Common myeloid progenitor, CD34-positive (primary cell): ENCODE measurements around the gene ATXN7L1.

Experiments used
- CTCF ChIA-PET: fragments of 350-600 bp; sonication (Branson Sonifier 250); formaldehyde crosslinking; loops from one replicate; lab custom pipeline; 2021; ENCODE audit warnings: antibody characterized with exemption; lab: Charles Lee
- POLR2A ChIA-PET: fragments of 350-600 bp; sonication (Branson Sonifier 250); formaldehyde crosslinking; loops from one replicate; lab custom pipeline; 2021; ENCODE audit warnings: antibody characterized with exemption; lab: Charles Lee
- DNase-seq, 3 donors: peaks; one replicate each; pipeline versions ENCODE4 v3.0.0 to v3.0.0-alpha.2; 2013
- H3K27ac ChIP-seq, 2 experiments: 1 replicate in 1 of 2; 2 replicates in 1 of 2; pipeline ENCODE4 v1.7.0; 2013; ENCODE audit warnings: inconsistent platforms in 2 of 2, low read length in 2 of 2, mild to moderate bottlenecking in 2 of 2, low read depth in 1 of 2, moderate library complexity in 1 of 2; ENCODE audit not compliant: severe bottlenecking in 2 of 2, insufficient read depth in 1 of 2, poor library complexity in 1 of 2
- H3K27me3 ChIP-seq, 5 experiments: replicated peaks in 2 of 5; 1 replicate in 3 of 5; 2 replicates in 2 of 5; pipeline versions ENCODE4 v1.6.1 to v1.7.0; 2013; ENCODE audit warnings: low read length in 4 of 5, mild to moderate bottlenecking in 2 of 5, moderate library complexity in 2 of 5, inconsistent platforms in 1 of 5; ENCODE audit not compliant: insufficient read depth in 5 of 5, control insufficient read depth in 4 of 5
- H3K36me3 ChIP-seq, 4 experiments: 1 replicate in 2 of 4; 2 replicates in 2 of 4; pipeline versions ENCODE4 v1.6.1 to v1.7.0; 2013; ENCODE audit warnings: low read length in 3 of 4, control low read depth in 1 of 4, mild to moderate bottlenecking in 1 of 4; ENCODE audit not compliant: control insufficient read depth in 4 of 4, insufficient read depth in 4 of 4
- H3K4me1 ChIP-seq, 4 experiments: 1 replicate in 3 of 4; 2 replicates in 1 of 4; pipeline versions ENCODE4 v1.6.1 to v1.7.1; 2013; ENCODE audit warnings: low read length in 3 of 4, mild to moderate bottlenecking in 3 of 4, control low read depth in 1 of 4, inconsistent platforms in 1 of 4, moderate library complexity in 1 of 4; ENCODE audit not compliant: control insufficient read depth in 4 of 4, insufficient read depth in 4 of 4; ENCODE audit errors: control extremely low read depth in 1 of 4
- H3K4me3 ChIP-seq, 7 experiments: 1 replicate in 4 of 7; 2 replicates in 3 of 7; pipeline versions ENCODE4 v1.5.1 to v1.7.0; 2013; ENCODE audit warnings: mild to moderate bottlenecking in 7 of 7, low read length in 6 of 7, moderate library complexity in 6 of 7, inconsistent platforms in 2 of 7, low read depth in 2 of 7, control low read depth in 1 of 7; ENCODE audit not compliant: insufficient read depth in 4 of 7, control insufficient read depth in 1 of 7; ENCODE audit errors: extremely low read depth in 1 of 7
- H3K9me3 ChIP-seq, 5 experiments: 1 replicate in 4 of 5; 2 replicates in 1 of 5; pipeline versions ENCODE4 v1.6.1 to v1.7.1; 2013; ENCODE audit warnings: low read length in 4 of 5, mild to moderate bottlenecking in 2 of 5, inconsistent platforms in 1 of 5, low read depth in 1 of 5, moderate library complexity in 1 of 5; ENCODE audit not compliant: control insufficient read depth in 4 of 5, insufficient read depth in 2 of 5; ENCODE audit errors: control extremely low read depth in 1 of 5
- WGBS: methylation state at CpG from one replicate; pipeline ENCODE4 v1.1.5; 2013; ENCODE audit not compliant: insufficient coverage; 5-methylcytosine and 5-hydroxymethylcytosine counted together

Gene ATXN7L1

DNA sequence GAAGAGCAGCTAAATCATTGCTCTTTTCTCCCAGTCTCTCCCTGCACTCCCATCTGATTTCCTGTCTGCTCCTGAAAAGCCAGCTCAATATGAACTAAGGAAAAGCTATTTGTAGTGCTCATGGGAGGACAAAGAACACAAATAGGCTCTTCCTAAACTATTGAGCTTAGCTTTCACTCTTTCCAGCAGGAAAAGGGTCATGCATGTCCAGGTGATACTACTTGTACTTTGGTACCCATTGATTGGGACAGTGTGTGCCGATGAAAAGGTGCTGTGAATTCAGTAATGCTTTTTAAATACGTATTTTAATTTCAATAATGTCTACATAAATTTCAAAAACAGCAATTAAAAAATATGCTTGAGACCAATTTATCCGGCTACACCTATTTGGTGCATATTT, 37.5 kb upstream of the ATXN7L1 start:
- Histone ChIP-seq H3K4me3 (no peak overlapping the region), H3K27me3 (peaks cover 0 to 6% (median 0%) of the 10 kb centered on the region in 5 experiments), H3K9me3 (peaks cover 0 to 9% (median 2%) of the 10 kb centered on the region in 5 experiments), H3K27ac (no peak overlapping the region), H3K36me3 (no peaks in the 10 kb centered on the region), H3K4me1 (no peaks in the 10 kb centered on the region)
- CTCF ChIA-PET: no interaction called here
- 93% methylated on average over 2 of the region's 3 CpGs for WGBS
- no peak for DNase-seq
- POLR2A ChIA-PET: no interaction called here

DNA sequence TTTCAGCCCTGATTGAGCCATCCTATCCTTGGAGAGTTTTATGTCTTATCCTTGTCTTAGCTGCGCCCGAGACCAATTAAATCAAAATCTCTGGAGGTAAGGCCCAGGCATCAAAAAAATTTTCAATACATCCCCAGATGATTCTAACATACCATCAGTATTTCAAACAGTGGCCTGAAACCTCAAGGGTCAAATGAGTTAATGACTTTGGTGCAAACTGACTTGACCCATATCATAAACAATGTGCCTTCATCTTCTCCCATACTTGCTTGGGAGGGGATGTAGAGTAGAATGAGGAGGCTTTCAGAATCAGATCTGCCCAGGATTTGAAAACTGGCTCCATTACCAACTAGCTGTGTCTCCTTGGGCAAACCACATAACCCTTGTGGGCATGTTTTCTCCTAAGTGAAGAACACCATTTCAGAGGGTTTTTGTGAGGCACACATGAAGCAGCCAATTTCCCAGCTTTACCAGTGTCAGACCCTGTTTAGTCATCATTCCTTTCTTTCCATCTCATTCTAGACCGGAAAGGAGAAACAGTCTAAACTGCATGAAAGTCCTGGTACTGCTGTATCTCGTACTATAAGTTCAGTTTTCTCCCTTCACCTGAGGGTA, 35.7 kb upstream of the ATXN7L1 start:
- H3K27me3 ChIP-seq: peaks cover 0 to 6% (median 0%) of the 10 kb centered on the region in 5 experiments
- H3K9me3 ChIP-seq: peaks cover 0 to 7% (median 2%) of the 10 kb centered on the region in 5 experiments
- H3K27ac ChIP-seq: no peak overlapping the region
- H3K36me3 ChIP-seq: no peaks in the 10 kb centered on the region
- POLR2A ChIA-PET: no interaction called here
- CTCF ChIA-PET: no interaction called here
- WGBS: 100% methylated on average over 2 of the region's 4 CpGs
- no peak for DNase-seq
- no peaks in the 10 kb centered on the region for H3K4me1 ChIP-seq
- H3K4me3 ChIP-seq: no peak overlapping the region

DNA sequence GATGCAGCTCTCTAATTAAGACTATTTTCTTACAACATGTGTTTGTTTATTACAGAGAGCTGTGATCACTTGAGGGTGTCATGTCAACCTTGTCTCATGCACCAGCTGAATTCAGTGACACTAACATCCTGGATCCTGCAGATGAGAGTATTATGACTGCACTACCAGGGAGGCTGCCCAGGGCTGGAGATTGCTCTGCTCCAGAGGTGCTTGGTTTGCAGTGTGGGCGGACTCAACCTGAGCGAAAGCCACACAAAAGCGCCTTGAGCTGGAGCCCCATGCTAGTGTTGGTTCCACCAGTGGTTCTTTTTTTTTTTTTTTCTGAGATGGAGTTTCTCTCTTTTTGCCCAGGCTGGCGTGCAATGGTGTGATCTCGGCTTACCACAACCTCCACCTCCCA, 33.8 kb upstream of the ATXN7L1 start:
- H3K36me3 ChIP-seq: no peaks in the 10 kb centered on the region
- no peaks in the 10 kb centered on the region for H3K4me1 ChIP-seq
- 100% methylated on average over 4 of the region's 5 CpGs for WGBS
- no peak overlapping the region for H3K4me3 ChIP-seq
- no peak for DNase-seq
- H3K27me3 ChIP-seq: peaks cover 0 to 6% (median 0%) of the 10 kb centered on the region in 5 experiments
- H3K9me3 ChIP-seq: peaks cover 0 to 7% (median 2%) of the 10 kb centered on the region in 5 experiments
- CTCF ChIA-PET: no interaction called here
- POLR2A ChIA-PET: no interaction called here
- H3K27ac ChIP-seq: no peak overlapping the region

DNA sequence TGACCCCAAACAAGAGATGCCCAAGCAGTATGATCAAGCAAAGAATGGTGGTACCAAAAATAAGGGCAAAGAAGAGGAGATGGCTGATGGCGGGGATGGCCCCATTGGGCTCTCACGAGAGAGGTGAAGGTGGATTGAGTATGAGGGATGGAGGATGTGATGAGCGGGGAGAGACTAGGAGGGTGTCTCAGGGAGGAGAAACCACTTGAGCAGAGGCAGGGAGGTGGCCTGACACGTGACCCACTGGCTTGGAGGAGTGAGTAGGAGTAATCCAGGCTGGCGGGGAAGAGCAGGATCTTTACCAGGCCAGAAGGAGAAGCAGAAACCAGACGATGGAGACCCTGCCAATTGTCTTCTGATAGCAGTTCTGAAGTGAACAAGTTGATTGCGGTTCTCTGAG, 33.3 kb upstream of the ATXN7L1 start:
- H3K4me3 ChIP-seq: no peak overlapping the region
- H3K36me3 ChIP-seq: no peaks in the 10 kb centered on the region
- peaks cover 0 to 7% (median 2%) of the 10 kb centered on the region in 5 experiments for H3K9me3 ChIP-seq
- ChIA-PET POLR2A (no interaction called here), CTCF (no interaction called here)
- no peaks in the 10 kb centered on the region for H3K4me1 ChIP-seq
- DNase-seq: no peak
- H3K27me3 ChIP-seq: peaks cover 0 to 7% (median 0%) of the 10 kb centered on the region in 5 experiments
- H3K27ac ChIP-seq: no peak overlapping the region
- WGBS: 97% methylated on average over 6 of the region's 7 CpGs

DNA sequence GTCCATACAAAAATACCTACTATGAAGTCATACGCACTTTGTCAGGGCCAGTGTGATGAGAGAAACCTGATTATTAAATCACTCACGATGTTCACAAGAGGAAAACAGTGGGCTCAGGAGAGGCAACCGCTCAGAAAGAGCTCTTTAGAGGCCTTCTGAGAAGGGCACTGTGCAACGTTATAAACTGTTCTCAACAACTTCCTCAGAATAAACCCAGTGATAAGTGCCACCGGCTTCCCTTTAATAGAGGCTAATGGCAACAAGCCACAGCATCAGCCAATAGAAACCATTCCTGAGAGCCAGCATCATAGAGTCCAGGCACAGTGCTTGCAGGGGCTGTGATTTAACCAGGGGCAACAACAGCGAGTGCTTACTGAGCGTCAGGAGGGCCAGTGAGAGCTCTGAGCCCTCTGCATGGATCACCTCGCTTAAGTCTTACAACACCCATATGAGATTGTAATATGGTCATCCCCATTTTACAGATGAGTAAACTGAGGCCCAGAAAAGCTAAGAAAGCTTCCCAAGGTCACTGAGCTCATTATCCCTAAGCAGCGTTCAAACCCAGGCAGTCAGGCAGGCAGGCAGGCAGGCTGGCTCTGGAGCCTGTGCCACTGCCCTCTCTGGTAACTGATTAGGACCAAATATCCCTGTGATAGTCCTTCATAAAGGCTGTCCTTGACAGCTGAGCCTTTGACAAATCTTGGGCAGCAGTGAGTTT, 30.9 kb upstream of the ATXN7L1 start:
- ChIA-PET POLR2A (no interaction called here), CTCF (interaction anchor here (0.6 to 1.0 kb wide), 2 partner anchors 22 to 35 kb away, joined by 3 read pairs; no protein-coding TSS in a partner anchor)
- H3K36me3 ChIP-seq: no peaks in the 10 kb centered on the region
- H3K4me1 ChIP-seq: no peaks in the 10 kb centered on the region
- no peak overlapping the region for H3K27ac ChIP-seq
- H3K27me3 ChIP-seq: peaks cover 0 to 7% (median 0%) of the 10 kb centered on the region in 5 experiments
- peak in 1 of 3 donors; percentile 4 for DNase-seq
- 51% methylated on average over 8 of the region's 9 CpGs for WGBS
- H3K9me3 ChIP-seq: peaks cover 0 to 7% (median 2%) of the 10 kb centered on the region in 5 experiments
- no peak overlapping the region for H3K4me3 ChIP-seq

DNA sequence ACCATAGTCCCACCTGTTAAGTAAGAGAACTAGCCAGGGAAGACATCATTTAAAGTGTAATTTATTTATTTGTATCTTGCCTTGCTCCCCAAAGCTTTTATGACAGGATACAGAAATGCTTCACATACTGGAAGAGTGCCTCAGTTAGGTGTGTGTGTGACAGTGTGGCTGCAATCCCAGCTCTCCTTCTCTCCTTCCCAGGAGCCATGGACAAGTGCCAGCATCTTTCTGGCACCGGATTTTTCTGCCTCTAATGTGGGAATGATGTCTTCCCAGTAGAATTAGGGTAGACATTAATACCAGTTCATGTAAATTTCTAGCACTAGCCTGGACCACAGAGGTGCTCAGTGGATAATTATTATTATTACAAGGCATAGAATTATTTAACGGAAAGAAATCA, 30.3 kb upstream of the ATXN7L1 start:
- no peak for DNase-seq
- Histone ChIP-seq H3K36me3 (no peaks in the 10 kb centered on the region), H3K27me3 (peaks cover 0 to 7% (median 0%) of the 10 kb centered on the region in 5 experiments), H3K9me3 (peaks cover 0 to 7% (median 2%) of the 10 kb centered on the region in 5 experiments), H3K4me1 (no peaks in the 10 kb centered on the region), H3K27ac (no peak overlapping the region), H3K4me3 (no peak overlapping the region)
- POLR2A ChIA-PET: no interaction called here
- no CpG with 5 or more reads among the region's 2 CpGs for WGBS
- CTCF ChIA-PET: no interaction called here
